Upper lobe of left lung (tissue), 4 donors: ENCODE measurements around the gene KRTAP19-2.

ENCODE experiments used
- CTCF ChIP-seq, 6 experiments: fragments of 450-650 bp in 4 of 6; fragments of 200-600 bp in 2 of 6; sonication (generic) in 2 of 6; IDR thresholded peaks; one replicate each; pipeline ENCODE4 v1.5.1; 2016 to 2019; ENCODE audit warnings: antibody characterized with exemption in 6 of 6
- POLR2A ChIP-seq, 4 donors: fragments of 450-650 bp; IDR thresholded peaks; one replicate each; pipeline ENCODE4 v1.5.1; 2016 to 2017; ENCODE audit warnings: antibody characterized with exemption in 4 of 4, mild to moderate bottlenecking in 2 of 4
- POLR2AphosphoS5 ChIP-seq, 2 donors: sonication (generic); formaldehyde crosslinking; IDR thresholded peaks; one replicate each; pipeline ENCODE4 v1.5.1; 2017; ENCODE audit warnings: antibody characterized with exemption in 2 of 2

GRCh38 chr21:30468900-30469714 is 18.1 kb downstream of the KRTAP19-2 start:
- TF ChIP-seq CTCF (IDR thresholded peaks at IDR 0.05) (no peak), POLR2A (IDR thresholded peaks at IDR 0.05) (no peak), POLR2AphosphoS5 (IDR thresholded peaks at IDR 0.05) (no peak)
